GM19240 (cell line): Measurements from ENCODE around the gene TMEM167B.
A peak's percentile ranks its signal among the peaks of the same experiment; 100 is the strongest.

Source experiments
- DNase-seq: peaks from one replicate; pipeline ENCODE4 v3.0.0; 2011; ENCODE audit warnings: low spot score; ENCODE audit not compliant: insufficient read length

The TMEM167B gene

DNA sequence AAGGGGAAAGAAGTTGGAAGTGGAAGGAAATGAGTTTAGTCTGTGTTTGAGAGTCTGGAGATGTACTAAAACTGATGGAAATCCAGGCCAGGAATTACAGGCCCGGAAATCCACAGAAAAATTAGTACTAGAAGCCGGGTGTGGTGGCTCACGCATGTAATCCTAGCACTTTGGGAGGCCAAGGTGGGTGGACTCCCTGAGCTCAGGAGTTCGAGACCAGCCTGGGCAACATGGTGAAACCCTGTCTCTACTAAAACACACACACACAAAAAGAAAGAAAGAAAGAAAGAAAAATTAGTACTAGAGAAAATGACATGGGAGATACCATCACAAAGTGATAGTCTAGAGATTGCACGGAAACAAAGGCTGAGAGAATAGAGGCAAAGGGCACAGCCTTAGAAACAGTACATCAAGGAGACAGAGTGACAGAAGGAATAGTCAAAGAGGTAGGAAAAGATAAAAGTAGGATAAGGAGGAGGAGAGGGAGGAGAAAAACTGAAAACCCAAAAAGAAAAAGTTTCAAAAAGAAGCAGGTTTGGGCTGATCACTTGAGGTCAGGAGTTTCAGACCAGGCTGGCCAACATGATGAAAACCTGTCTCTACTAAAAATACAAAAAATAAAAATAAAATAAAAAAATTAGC, 10.0 kb upstream of the TMEM167B start:
- DNase-seq, result no peak

DNA sequence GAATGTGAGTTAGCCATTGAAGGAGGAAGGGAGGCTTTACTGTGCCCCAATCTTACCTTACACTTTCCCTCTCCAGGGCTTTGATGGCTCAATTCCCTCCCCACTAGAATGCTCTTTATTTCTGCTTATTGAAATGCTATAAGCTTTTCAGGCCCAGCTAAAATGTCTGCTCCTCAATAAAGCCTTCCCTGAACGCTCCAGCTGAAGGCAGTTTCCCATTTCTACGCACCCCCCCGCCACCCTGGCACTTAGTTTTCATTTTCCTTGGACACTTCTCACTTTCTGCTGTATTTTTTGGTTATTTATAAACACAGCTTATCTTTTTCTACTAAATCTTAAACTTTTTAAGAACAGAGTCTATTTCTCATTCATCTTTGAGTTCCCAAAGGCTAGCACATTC, 7.1 kb upstream of the TMEM167B start:
- no peak for DNase-seq

DNA sequence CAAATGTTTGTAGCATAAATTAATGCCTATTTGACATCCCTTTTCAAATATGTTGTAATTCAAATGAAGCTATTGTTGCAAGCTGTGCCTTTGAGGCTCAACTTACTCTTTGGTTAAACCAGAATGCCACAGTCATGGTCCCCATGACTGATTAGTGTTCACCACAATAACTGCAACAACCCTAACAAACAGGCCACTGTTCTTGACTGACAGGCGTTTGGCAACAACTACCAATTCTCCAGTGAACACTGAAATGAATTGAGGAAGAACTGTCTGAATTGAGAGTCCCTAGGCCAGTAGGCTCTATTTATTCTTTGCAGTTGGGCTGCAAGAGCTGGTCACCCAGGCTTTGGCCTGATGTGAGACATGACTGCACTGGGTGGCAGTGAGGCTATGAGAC, 6.6 kb upstream of the TMEM167B start:
- DNase-seq, result no peak

DNA sequence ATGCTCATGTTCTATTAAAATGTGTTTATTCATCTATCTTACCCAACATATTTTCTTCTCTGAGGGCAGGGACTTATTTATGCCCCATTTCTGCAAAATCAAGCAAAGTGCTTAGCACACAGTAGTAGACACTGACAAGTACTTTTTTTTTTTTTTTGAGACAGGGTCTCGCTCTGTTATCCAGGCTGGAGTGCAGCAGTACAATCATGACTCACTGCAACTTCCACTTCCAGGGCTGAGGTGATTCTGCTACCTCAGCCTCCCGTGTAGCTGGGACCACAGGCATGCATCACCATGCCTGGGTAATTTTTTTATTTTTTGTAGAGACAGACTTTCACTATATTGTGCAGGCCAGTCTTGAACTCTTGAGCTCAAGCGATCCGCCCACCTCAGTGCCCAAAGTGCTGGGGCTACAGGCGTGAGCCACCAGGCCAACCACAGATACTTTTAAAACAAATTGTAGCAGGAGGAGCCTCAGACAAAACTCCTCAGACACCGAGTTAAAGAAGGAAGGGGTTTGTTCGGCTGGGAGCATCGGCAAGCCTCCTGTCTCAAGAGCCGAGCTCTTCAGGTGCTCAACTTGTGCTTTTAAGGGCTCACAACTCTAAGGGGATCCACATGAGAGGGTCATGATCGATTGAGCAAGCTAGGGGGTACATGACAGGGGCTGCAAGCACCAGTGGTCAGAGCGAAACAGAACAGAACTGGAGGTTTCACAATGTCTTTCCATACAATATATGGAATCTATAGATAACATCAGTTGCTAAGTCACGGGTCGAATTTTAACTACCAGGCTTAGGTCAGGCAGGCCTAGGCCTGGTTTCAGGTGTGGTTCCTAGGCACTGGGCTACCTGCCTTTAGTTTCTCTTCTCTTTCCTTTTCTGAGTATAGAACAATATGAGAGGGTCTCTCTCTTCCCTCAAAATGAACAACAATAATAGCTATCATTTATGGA, 5.7 kb upstream of the TMEM167B start:
- DNase-seq, result no peak

DNA sequence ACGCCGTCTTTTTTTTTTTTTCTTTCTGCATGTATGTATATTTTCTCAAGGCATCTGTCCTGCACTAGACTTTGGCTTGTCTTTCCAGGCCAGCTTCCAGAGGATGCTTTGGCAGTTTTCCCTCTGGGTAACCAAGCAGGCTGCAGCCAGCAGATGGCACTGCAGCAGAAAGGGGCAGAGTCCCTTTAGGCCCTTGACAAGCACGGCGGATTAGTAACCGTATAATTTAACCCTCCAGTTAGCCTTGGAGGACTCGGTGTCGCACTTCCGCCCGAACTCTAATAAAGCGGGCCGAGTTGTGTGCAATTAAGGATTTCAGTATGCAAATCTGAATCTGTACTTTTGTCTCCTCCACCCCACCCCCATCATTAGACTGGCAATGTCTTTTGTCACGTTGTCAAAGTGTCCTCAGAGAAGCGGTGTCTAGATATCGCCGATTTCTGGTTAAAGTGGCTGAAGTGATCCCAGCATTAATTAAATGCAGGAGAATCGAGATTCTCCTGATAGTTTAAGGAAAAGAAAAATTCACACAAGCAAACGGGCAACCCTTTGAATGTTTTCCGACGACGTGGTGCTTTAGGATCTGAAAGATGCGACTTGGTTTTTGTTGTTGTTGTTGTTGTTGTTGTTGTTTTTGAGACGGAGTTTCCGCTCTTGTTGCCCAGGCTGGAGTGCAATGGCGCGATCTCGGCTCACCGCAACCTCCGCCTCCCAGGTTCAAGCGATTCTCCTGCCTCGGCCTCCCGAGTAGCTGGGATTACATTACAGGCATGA, 1.1 kb upstream of the TMEM167B start:
- DNase-seq, result no peak

DNA sequence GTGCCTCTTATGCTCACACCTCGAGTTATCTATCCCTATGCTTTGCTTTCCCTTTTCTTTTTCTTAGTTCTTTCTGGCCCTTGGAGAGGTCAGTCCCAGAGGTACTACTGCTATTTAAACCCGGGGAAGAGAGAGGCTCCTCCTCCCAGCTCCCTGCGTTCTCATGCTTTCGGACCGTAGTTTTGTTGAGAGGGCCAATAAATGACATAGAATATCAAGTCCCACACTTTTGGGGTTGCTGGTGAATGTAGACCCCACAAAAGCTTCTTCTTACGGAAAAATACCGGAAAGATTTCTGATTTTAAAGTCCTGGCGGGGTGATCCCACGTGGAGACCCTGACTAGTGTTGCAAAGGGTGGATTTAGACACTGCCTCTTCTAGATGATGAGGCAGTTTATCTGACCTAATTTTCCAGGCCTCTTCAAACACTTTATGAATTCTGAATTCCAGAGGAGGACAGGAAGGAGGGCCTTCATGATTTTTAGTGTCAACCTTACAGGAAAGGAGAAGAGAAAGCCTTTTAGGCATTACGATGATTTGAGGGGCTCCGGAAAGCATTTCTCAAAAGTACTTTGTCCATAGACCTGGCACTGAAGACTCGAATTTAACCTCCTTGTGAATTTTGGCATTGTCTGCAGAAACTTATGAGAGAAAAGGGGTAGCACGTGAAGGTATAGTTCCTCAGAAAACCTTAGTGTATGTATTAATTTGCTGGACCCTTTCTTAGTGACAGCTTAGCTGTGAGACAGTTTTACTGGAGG, 694 bp downstream of the TMEM167B start:
- DNase-seq, result no peak

DNA sequence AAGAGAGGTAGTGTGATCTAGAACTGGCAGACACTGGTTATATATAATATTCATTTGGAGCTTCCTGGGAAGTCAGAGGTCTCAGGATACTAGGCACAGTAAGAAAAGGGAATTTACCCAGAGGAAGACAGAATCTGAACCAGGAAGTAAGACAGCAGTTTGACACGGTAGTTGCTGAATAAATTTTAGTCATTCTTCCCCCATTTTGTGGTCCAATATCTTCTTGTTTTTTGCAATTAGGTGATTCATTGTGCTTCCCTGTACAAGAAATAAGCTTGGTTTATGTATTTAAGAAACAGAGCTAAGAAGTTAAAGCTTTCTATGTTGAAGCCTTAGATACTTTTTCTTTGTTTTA, 1.3 kb downstream of the TMEM167B start:
- DNase-seq, result no peak

DNA sequence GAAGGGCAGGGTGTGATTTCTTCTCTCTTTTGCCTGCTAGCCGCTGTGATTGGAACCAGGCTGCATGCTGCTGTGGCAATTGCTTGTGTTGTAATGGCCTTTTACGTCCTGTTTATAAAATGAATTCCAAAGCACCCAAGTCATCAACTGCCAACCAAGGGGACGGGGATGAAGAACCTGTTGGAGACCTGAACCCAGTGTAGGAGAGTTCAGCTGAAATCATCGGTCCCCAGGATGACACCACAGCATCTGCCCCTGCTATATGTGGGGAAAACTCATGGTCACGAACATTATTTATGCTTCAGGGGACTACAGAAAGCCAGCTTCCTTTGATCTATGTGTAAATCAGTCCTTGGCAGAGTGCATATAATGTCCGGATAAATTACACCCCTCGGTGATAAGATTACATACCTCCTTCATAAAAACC, 3.8 kb downstream of the TMEM167B start:
- DNase-seq, result no peak

DNA sequence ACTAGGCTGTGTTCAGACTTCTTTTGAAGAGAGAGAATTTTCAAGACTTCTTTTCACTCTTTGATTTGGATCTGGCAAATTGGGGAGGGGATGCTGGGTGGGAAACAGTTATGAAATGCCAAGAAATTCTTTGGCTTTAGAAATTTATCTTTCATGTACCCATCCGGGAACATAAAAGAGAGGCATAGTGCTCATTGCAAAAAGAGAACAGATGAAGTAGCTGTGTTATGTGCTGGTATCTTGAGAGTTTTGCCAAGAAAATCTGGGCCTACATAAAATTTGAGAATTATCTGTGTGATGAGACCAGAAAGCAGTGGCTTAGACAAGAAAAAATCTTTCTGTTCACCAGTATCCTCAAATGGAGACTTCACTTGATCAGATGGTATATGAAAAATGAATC, 4.3 kb downstream of the TMEM167B start:
- DNase-seq, result no peak

DNA sequence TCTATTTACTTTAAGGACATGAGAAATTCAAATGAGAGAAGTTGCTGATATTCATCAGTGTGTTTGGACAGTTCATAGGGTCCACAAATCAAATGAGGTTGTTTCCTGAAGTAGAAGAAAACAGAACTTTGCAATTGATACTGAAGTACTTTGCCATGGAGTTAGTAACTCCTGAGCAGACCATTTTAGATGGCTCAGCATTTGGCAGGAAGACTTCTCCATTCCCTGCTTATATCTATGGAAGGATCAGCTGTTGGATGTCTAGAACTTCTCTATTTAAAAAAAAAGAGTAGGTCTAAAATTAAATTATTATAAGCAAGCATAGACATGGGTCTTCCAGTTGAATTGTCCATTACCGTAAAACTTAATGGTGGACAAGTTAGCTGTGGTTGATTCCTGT, 5.1 kb downstream of the TMEM167B start:
- no peak for DNase-seq

DNA sequence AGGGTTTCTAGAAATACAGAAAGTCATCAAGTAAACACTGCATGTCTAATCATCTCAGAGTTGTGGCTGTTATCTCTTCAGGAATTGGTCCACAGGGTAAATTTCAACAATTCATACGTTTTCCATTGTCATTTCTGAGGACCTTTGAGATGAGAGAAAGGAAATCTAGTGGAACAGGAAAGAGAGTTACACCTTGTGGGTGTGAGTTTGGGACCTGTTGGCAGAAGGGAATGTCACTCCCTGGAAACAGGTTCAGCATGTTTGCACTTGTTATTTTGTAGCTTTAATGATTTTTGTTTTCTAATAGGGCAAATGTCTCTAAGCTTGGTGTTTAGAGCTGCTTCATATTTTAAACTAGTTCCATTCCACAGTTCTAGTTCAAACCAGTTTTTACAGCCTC, 5.6 kb downstream of the TMEM167B start:
- DNase-seq, result no peak

DNA sequence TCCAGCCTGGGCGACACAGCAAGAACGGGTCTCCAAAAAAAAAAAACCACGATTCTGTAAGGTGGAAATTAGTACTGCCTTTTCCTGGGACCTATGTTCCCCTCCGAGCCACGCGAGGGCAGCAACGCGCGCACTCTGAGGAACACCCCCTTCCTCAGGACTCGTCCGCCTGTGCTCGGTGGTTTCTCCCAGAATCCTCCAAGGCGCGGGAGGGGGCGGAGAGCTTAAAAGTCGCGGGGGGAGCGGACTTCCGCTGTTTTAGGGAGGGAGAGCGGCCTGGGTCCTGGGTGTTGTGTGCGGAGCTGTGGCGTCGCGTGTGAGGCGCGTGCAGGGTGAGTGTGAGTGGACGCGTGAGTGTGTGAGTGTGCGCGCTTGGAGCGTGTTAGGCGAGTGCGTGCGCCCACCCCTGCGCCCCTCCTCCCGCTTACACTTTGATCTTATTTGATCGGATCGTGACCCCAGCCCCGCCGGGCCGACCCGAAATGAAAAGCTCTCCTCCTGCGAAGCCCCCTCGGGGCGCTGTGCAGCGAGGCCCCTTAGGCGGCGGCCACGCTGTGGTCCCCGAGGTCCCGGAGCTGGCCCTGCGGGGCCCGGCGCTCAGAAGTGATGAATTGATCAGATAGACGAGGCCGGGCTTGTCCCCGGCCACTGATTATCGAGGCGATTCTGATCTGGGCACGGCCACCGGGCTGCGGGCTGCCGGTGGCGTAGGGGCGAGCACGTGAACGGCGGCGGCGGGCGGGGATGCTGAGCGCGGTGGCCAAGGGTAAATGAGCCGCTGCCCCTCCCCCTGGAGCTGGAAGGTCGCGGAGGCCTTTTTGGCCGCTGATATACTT, 9.6 kb downstream of the TMEM167B start:
- peak; percentile 73 for DNase-seq

DNA sequence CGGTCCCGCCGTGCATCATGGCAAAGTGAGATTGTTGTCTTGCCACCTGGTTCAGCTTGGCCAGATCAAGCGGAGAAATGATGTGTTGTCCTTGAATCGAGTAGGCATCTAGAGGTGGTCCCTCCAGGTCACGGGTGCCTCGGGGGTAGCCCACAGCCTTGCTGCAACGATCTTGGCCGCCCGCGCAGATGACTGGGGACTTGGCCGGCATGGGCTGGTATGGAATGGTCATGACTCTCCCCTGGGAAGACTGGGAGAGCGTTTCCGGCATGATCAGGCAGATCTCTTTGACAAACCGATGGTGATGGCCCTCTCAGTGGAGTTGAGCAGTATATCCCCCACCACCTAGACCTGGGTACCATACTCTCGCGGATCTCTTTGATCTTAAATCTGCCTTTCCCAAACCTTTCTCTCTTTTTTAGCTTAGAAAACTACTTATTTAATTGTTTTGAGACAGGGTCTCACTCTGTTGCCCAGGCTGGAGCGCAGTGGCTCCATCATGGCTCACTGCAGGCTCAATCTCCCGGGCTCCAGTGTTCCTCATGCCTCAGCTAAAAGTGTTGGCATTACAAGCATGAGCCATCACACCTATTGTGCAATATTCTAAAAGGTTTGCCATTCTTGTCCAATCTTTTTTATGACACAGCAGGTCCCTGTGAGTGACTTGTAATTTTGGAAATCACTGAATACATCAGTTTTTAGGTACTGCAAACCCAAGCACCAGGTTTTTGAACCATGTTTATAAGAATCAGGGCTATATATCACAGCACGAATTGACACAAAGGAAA, 14.0 kb downstream of the TMEM167B start:
- no peak for DNase-seq

DNA sequence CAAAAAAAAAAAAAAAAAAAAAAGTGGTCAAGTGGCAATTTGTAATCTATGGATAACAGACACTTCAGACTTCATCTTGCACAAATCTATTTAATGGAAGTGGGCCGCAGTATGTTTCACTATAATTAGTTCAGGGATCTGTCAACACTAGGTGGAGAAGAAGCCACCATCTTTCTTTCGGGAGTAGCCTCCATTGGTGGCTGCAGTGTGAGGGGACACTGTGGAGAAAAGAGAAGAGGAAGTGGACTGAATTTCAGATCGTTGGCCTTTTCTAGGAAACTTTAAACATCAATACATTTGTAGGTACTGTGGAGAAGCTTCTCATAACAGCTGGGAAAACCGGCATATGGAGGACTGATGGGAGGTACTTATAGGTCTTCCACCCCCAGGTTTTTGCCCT, 15.3 kb downstream of the TMEM167B start:
- DNase-seq, result no peak

DNA sequence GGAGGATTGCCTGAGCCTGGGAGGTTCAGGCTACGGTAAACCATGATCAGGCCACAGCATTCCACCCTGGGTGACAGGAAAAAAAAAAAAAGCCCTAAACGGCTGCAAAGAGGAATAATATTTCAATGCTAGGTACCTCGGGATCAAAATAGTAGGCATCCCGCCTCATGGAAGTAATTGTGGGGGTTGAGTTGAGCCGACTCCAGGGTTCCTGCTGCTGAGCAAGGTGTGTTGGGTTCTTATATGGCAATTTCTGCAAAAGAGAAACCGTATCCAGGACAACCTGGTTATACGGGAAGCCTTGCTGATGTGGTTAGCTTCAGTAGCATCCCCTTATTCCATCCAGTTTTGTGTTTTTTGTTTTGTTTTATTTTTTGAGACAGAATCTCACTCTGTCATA, 17.2 kb downstream of the TMEM167B start:
- DNase-seq, result no peak

DNA sequence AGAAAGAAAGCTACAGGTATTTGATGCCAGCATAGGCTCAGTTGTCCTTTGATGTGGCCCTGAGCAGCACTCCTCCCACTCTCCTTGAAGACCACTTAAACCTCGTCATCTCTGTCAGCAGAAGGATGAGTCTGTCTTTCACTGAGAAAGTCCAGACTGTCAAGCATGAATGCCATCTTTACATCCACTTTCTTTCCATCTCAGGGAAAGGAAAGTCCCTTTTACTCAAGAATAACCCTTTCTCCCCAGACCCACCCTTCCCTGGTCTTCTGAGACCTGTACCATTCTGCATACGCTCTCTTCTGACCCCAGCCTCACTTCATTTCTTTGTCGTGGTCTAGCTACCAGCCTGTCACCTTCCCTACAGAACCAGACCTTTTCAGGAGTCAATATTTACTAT, 19.3 kb downstream of the TMEM167B start:
- no peak for DNase-seq

DNA sequence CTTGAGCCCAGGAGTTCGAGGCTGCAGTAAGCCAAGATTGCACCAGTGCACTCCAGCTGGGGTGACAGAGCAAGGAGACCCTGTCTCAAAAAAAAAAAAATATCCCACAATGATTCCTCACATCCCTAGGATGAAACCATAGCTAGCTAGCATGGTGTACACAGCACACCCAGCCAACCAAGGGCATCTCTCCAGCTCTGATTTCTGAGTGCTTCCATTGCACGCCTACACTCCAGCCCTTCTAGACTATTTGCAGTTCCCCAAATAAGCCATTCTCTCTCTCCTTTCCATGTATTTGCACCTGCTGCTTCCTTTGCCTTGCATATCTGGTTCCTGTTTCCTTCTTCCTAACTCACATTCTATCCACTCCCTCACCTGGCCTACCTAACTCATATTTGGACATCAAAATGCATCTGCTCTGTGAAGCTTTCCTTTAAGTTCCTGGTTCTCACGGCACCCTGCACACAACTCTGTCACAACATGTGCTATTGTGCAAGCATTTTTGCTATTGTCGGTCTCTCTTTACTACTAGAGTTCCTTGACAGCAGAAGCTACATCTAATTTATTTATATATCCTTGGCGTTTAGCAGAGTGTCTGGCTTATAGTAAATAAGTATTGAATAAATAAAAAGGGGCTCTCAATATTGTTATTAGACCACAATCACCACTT, 21.0 kb downstream of the TMEM167B start:
- no peak for DNase-seq

DNA sequence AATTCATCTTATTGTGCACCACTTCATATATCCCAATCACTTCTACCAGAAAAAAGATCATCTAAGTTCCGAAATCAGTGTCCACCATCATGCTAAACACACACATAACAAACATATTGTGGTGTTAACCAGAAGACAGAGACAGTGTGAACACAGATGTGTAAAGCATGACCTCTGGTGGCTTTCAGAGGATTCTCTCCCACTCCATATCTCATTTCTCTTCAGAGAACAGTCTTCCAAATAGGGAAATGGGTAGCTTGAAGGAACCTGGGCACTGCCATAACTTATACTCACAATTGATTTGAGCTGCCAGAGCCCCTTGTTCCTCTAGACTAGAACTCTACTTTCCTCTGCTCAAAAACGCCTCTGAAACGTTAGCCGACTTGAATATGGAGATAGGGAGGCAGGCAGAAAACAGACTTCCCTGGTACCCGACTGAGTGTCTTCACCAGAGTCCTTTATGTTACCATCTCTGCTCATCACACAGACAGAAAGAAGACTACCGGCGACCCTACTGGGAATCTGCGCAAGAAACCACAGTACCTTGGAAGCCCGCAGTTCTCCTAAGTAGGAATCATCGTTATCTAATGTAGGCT, 21.6 kb downstream of the TMEM167B start:
- no peak for DNase-seq
